Subcutaneous abdominal adipose tissue (tissue), 5 donors: ENCODE results near the gene PIGQ.
A peak's percentile ranks its signal among the peaks of the same experiment; 100 is the strongest.

Experiments
- H3K27ac ChIP-seq: one replicate; pipeline ENCODE4 v1.7.0; 2013; ENCODE audit warnings: low read depth, mild to moderate bottlenecking, inconsistent platforms, low read length, moderate library complexity
- H3K27me3 ChIP-seq, 5 donors: one replicate each; pipeline ENCODE4 v1.7.0; 2013; ENCODE audit warnings: low read length in 5 of 5, inconsistent platforms in 1 of 5; ENCODE audit not compliant: control insufficient read depth in 5 of 5, insufficient read depth in 4 of 5
- H3K36me3 ChIP-seq, 5 donors: one replicate each; pipeline ENCODE4 v1.7.0; 2013; ENCODE audit warnings: low read length in 5 of 5; ENCODE audit not compliant: control insufficient read depth in 5 of 5, insufficient read depth in 5 of 5
- H3K4me1 ChIP-seq, 5 donors: one replicate each; pipeline ENCODE4 v1.7.0; 2013; ENCODE audit warnings: low read length in 5 of 5, mild to moderate bottlenecking in 3 of 5, moderate library complexity in 1 of 5; ENCODE audit not compliant: control insufficient read depth in 5 of 5, insufficient read depth in 5 of 5
- H3K4me3 ChIP-seq, 5 donors: one replicate each; pipeline ENCODE4 v1.7.0; 2013; ENCODE audit warnings: low read length in 5 of 5, low read depth in 1 of 5
- H3K9ac ChIP-seq, 5 donors: one replicate each; pipeline ENCODE4 v1.7.0; 2013; ENCODE audit warnings: low read length in 5 of 5, mild to moderate bottlenecking in 4 of 5, moderate library complexity in 3 of 5
- H3K9me3 ChIP-seq, 5 donors: one replicate each; pipeline ENCODE4 v1.7.0; 2013; ENCODE audit warnings: low read length in 5 of 5; ENCODE audit not compliant: control insufficient read depth in 5 of 5
- donor health status: healthy.
- donor health status: healthy.
- donor health status: healthy.
- donor health status: healthy.
- donor health status: healthy.

Gene PIGQ

DNA sequence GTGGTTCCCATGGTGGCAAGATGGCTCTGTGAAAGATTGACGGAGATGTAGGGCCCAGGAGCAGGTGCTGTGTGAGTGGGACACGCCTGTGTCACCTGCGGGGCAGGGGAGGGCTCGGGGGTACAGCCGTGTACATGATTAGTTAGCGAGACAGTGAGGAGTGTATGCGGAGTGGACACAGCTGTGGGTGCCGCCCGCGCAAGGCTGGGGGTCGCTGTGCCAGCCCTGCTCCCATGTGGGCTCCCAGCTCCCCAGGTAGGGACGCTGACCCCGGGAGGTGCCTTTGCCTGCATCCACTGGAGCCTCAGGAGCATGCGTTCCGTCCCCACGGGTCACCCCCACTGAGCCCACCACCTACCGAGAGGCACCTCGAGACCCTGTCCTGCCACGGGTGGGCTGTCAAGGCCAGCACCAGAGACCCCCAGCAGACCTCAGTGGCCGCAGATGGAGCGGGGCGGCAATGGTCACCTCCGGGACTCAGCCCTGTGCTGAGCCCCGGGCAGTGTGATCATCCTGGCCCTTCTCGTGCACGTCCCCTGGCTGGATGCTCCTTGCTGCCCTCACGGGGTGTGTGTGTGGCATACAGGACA, 34.8 kb upstream of the PIGQ start:
- peak overlapping the region in 1 of 5 donors; percentile 52 for H3K9ac ChIP-seq
- no peaks in the 10 kb centered on the region for H3K27me3 ChIP-seq
- peaks cover 0 to 22% (median 8%) of the 10 kb centered on the region in 5 donors for H3K36me3 ChIP-seq
- no peak overlapping the region for H3K4me3 ChIP-seq
- peaks cover 3 to 27% (median 20%) of the 10 kb centered on the region in 5 donors for H3K4me1 ChIP-seq
- no peaks in the 10 kb centered on the region for H3K9me3 ChIP-seq
- H3K27ac ChIP-seq = no peak overlapping the region

- Histone ChIP-seq H3K9ac (peak overlapping the region in 2 of 5 donors; percentile 39 to 52), H3K4me3 (no peak overlapping the region), H3K4me1 (peaks cover 1 to 22% (median 13%) of the 10 kb centered on the region in 5 donors)
These were observed 34.0 kb upstream of the PIGQ start for GRCh38 chr16:535446-536405.

DNA sequence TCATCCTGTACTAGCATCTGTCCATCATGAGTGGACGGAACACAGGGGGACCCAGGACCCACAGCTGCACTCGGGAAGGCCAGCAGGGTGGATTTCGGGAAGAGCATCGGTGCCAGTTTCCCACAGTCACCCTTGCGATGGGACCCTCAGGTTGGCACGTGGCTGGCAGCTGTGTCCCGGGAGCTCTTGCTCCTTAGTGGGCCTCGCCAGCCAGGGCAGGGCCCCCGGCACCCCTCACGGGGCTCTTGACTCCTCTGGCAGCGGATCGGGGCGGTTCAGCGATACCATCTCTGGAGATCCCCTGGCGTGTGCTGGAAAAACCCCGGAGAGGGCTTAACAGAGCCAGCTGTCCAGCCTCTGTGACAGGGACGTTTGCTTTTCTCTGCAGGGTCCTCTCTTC, 33.0 kb upstream of the PIGQ start:
- Histone ChIP-seq H3K9me3 (no peaks in the 10 kb centered on the region), H3K36me3 (peaks cover 0 to 32% (median 8%) of the 10 kb centered on the region in 5 donors), H3K27ac (no peak overlapping the region), H3K4me1 (peaks cover 1 to 22% (median 12%) of the 10 kb centered on the region in 5 donors), H3K4me3 (no peak overlapping the region), H3K27me3 (no peaks in the 10 kb centered on the region), H3K9ac (no peak overlapping the region)

More at GRCh38 chr16:535446-536405, 34.0 kb upstream of the PIGQ start:
- H3K9me3 ChIP-seq = no peaks in the 10 kb centered on the region
- H3K36me3 ChIP-seq = peaks cover 0 to 24% (median 8%) of the 10 kb centered on the region in 5 donors
- no peak overlapping the region for H3K27ac ChIP-seq
- H3K27me3 ChIP-seq = no peaks in the 10 kb centered on the region

DNA sequence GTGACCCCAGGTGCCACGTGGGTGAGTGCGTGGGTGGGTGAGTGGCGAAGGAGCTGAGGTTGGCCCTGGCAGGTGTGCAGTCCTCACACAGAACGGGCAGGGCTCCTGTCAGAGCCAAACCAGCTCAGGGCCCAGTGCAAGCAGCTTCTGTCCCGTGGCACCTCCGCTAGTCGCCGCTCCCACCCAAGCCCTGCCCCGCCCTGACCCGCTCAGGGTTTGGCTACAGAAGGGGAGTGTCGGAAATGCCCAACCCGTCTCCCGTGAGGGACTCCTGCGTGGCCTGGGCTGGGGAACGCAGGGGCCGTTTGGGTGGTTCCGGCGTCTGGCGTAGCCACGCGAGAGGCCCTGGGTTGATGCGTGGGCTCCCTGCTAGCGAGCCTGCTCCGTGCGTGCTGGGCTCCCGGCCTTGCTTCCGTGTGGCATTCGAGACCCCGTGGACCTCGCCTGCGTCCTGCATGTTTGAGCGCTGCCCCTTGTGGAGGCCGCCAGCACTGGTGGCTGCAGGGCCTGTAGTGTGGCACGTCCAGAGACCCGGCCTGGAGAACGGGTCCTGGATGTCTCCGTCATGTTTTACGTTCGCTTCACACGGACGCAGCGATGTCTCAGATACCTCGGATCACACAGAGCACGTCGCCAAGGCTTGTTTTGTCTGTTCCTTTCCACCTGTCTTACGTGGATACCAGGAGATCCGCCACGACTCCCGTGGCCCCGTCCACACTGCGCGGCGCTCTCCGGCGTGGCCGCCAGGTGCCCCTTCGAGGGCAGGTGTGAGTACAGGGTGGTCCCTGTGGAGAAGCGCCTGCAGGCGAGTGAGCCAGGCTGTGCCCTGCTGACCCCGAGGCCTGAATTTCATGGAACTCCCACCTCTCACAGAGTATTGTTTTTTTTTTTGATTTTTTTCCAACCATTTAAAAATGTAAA, 32.1 kb upstream of the PIGQ start:
- H3K4me3 ChIP-seq = no peak overlapping the region
- H3K36me3 ChIP-seq = peaks cover 0 to 36% (median 11%) of the 10 kb centered on the region in 5 donors
- peaks cover 1 to 22% (median 12%) of the 10 kb centered on the region in 5 donors for H3K4me1 ChIP-seq
- H3K27ac ChIP-seq = no peak overlapping the region
- H3K27me3 ChIP-seq = no peaks in the 10 kb centered on the region
- no peaks in the 10 kb centered on the region for H3K9me3 ChIP-seq
- H3K9ac ChIP-seq = no peak overlapping the region

DNA sequence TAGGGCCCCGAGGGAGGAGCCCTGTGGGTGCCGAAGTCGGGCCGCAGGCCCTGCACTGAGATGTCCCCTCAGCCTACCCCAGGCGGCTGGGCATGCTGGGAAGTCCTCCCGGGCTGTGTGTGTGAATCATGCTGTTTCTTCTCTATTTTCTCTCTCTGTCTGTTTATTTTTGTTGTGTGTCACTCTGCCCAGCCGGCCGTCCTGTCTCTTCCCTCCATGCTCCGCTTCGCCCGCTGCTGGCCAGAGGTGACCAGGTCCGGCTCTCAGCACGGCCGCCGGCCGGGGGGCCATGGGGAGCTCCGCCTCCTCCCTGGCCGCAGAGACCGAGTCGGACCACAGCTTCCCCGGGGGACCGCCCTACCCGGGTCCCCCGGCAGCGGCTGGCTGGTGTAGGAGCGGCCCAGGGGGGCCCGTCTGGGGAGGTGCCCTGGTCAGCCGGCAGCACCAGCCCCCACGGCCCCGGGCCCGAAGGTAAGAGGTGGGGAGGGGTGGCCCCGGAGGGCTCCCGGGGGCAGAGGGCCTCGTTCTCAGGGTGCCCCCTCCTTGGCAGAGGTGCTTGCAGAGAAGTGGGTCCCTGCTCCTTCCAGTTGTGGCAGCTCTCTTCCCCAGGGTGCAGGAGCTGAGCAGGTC, 29.8 kb upstream of the PIGQ start:
- Histone ChIP-seq H3K27me3 (no peaks in the 10 kb centered on the region), H3K4me3 (no peak overlapping the region), H3K4me1 (peaks cover 1 to 13% (median 6%) of the 10 kb centered on the region in 5 donors), H3K36me3 (peaks cover 0 to 36% (median 11%) of the 10 kb centered on the region in 5 donors), H3K27ac (no peak overlapping the region), H3K9ac (no peak overlapping the region), H3K9me3 (no peaks in the 10 kb centered on the region)

DNA sequence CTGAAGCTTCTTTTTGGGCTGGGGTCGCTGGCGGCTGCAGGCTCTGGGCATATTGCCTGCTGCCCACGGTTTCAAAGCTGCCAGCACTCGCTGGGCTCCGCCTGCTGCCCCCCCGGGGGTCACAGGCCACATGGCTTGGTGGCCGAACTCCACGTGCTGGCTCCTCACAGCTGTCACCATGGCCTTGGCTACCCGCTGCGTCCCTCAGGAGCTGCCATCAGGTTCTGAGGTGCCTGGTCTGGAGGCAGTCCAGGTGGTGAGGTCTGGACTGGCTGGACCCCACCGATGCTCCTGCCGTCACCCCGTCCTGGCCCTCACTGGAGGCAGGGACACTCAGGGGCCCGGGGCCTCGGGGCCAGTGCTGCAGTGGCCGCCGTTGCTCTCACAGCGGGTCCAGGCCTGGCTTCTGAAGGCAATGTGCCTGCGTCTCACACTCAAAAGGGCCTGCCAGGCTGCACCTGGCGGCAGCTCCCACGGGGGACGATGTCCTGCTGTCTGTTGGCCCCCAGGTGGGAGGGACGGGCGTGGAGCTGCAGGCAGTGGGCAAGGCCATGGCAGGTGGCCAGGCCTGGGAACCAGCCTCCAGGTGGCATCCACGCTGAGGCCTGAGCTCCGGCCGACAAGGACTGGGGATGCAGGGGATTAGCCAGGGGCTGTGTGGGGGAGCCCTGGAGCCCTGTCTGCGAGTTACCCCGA, 29.0 kb upstream of the PIGQ start:
- Histone ChIP-seq H3K27ac (no peak overlapping the region), H3K4me3 (no peak overlapping the region), H3K27me3 (no peaks in the 10 kb centered on the region), H3K4me1 (peaks cover 0 to 8% (median 1%) of the 10 kb centered on the region in 5 donors), H3K36me3 (peaks cover 0 to 40% (median 14%) of the 10 kb centered on the region in 5 donors), H3K9ac (no peak overlapping the region), H3K9me3 (no peaks in the 10 kb centered on the region)

- no peaks in the 10 kb centered on the region for H3K27me3 ChIP-seq
- H3K4me1 ChIP-seq = peaks cover 0 to 18% (median 5%) of the 10 kb centered on the region in 5 donors
- H3K4me3 ChIP-seq = no peak overlapping the region
- peaks cover 0 to 39% (median 13%) of the 10 kb centered on the region in 5 donors for H3K36me3 ChIP-seq
- no peaks in the 10 kb centered on the region for H3K9me3 ChIP-seq
- no peak overlapping the region for H3K27ac ChIP-seq
- no peak overlapping the region for H3K9ac ChIP-seq
These were observed 26.2 kb upstream of the PIGQ start for GRCh38 chr16:543301-544164.

- H3K4me1 ChIP-seq = peaks cover 0 to 18% (median 5%) of the 10 kb centered on the region in 5 donors
- peaks cover 0 to 46% (median 20%) of the 10 kb centered on the region in 5 donors for H3K36me3 ChIP-seq
These were observed 25.3 kb upstream of the PIGQ start for GRCh38 chr16:544517-544916.

More at GRCh38 chr16:544517-544916, 25.3 kb upstream of the PIGQ start:
- H3K9ac ChIP-seq = no peak overlapping the region
- H3K9me3 ChIP-seq = no peaks in the 10 kb centered on the region
- H3K27ac ChIP-seq = no peak overlapping the region
- H3K4me3 ChIP-seq = no peak overlapping the region
- no peaks in the 10 kb centered on the region for H3K27me3 ChIP-seq
